Measurements from ENCODE around the gene LRMDA. TPM values are rescaled to one million over a fixed set of nuclear protein-coding genes. Genes with fewer than 3 reads are reported as not detected.

LRMDA gene
- total RNA-seq, 1 experiment from 2014 or later = 4.8 TPM

- ChIA-PET POLR2A (no interaction called here), RAD21 (ENCODE audit: low non-redundant PET in 1 of 2, low total read pairs in 2 of 2, uncharacterized antibody in 2 of 2, unreplicated experiment in 2 of 2) (no interaction called here), CTCF (interaction anchor here (1.2 to 3.0 kb wide), 3 partner anchors 10 to 266 kb away, joined by 3 to 17 read pairs (median 4); no protein-coding TSS in a partner anchor)
- Histone ChIP-seq H3K79me2 (ENCODE audit: insufficient read depth, low read length) (no peaks in the 10 kb centered on the region), H3K4me2 (ENCODE audit: low read length) (no peak overlapping the region), H2AFZ (ENCODE audit: low read depth, low read length, poor library complexity, severe bottlenecking) (no peak overlapping the region), H3K4me1 (ENCODE audit: control insufficient read depth in 1 of 2, insufficient read depth in 2 of 2, low read length in 2 of 2) (no peaks in the 10 kb centered on the region), H4K20me1 (ENCODE audit: insufficient read depth) (no peaks in the 10 kb centered on the region), H3K27ac (ENCODE audit: low read depth, low read length) (no peak overlapping the region), H3K9ac (ENCODE audit: low read length) (no peak overlapping the region), H3K36me3 (ENCODE audit: control insufficient read depth in 1 of 2, insufficient read depth in 2 of 2, low read length in 2 of 2) (no peaks in the 10 kb centered on the region), H3K4me3 (replicated peaks in 1 of 2; ENCODE audit: low read depth in 1 of 2, low read length in 2 of 2) (no peak overlapping the region), H3K9me3 (ENCODE audit: control insufficient read depth in 1 of 2, insufficient read depth in 1 of 2, low read depth in 1 of 2, low read length in 2 of 2) (no peaks in the 10 kb centered on the region), H3K27me3 (ENCODE audit: insufficient read depth, low read length) (peaks cover 14% of the 10 kb centered on the region; the same call in 1 of the 2 replicates), H3K9me2 (ENCODE audit: insufficient read depth) (no peaks in the 10 kb centered on the region)
- no TSS peak for BruUV-seq (replicated peaks)
- ATAC-seq (no peak), DNase-seq (ENCODE audit: low read depth, low spot score) (no peak)
- no peak for TF ChIP-seq CBX3 (IDR thresholded peaks at IDR 0.05; ENCODE audit: low read depth)
- peak in 2 of 3 experiments; percentile 16 to 21; a peak in 3 of 6 replicates for TF ChIP-seq CTCF (IDR thresholded peaks at IDR 0.05 in 2 of 3, conservative IDR thresholded peaks at IDR 0.05 in 1 of 3; ENCODE audit: borderline replicate concordance in 1 of 3, insufficient read depth in 1 of 3, low read depth in 2 of 3, low read length in 2 of 3)
- TF ChIP-seq FOSL1 (IDR thresholded peaks at IDR 0.05; ENCODE audit: low read depth) = no peak
- TF ChIP-seq RAD21 (IDR thresholded peaks at IDR 0.05; ENCODE audit: low read depth) = peak; percentile 41
- no peak for TF ChIP-seq ELF1 (IDR thresholded peaks at IDR 0.05; ENCODE audit: borderline replicate concordance, low read depth)
- intact Hi-C loops (cut with micrococcal nuclease) = loop anchor here (2.0 to 5.0 kb wide), 3 partner anchors 265 to 1065 kb away; partner anchors contain the start of gene COMTD1
These were observed 870.5 kb downstream of the LRMDA start for GRCh38 chr10:76301950-76302349.

GRCh38 chr10:76302481-76302880 lies 871.1 kb downstream of the LRMDA start:
- no peaks in the 10 kb centered on the region for H3K9me3 ChIP-seq (ENCODE audit: control insufficient read depth in 1 of 2, insufficient read depth in 1 of 2, low read depth in 1 of 2, low read length in 2 of 2)
- ChIA-PET CTCF (interaction anchor here (0.7 to 3.0 kb wide), 8 partner anchors 10 to 1072 kb away, joined by 3 to 17 read pairs (median 7); partner anchors contain the start of gene ZNF503), RAD21 (ENCODE audit: low non-redundant PET in 1 of 2, low total read pairs in 2 of 2, uncharacterized antibody in 2 of 2, unreplicated experiment in 2 of 2) (no interaction called here), POLR2A (no interaction called here)
- no peaks in the 10 kb centered on the region for H3K79me2 ChIP-seq (ENCODE audit: insufficient read depth, low read length)
- H4K20me1 ChIP-seq (ENCODE audit: insufficient read depth) = no peaks in the 10 kb centered on the region
- no peak for DNase-seq (ENCODE audit: low read depth, low spot score)
- H3K9ac ChIP-seq (ENCODE audit: low read length) = no peak overlapping the region
- no peaks in the 10 kb centered on the region for H3K4me1 ChIP-seq (ENCODE audit: control insufficient read depth in 1 of 2, insufficient read depth in 2 of 2, low read length in 2 of 2)
- H3K4me2 ChIP-seq (ENCODE audit: low read length) = no peak overlapping the region
- no peaks in the 10 kb centered on the region for H3K9me2 ChIP-seq (ENCODE audit: insufficient read depth)
- intact Hi-C loops (cut with micrococcal nuclease) = loop anchor here (2.0 to 5.0 kb wide), 3 partner anchors 266 to 1065 kb away; partner anchors contain the start of gene COMTD1
- no peak for ATAC-seq
- BruUV-seq (replicated peaks) = no TSS peak
- no peak overlapping the region for H2AFZ ChIP-seq (ENCODE audit: low read depth, low read length, poor library complexity, severe bottlenecking)
- peaks cover 14% of the 10 kb centered on the region; the same call in 1 of the 2 replicates for H3K27me3 ChIP-seq (ENCODE audit: insufficient read depth, low read length)
- no peak overlapping the region for H3K4me3 ChIP-seq (replicated peaks in 1 of 2; ENCODE audit: low read depth in 1 of 2, low read length in 2 of 2)
- H3K27ac ChIP-seq (ENCODE audit: low read depth, low read length) = no peak overlapping the region
- no peaks in the 10 kb centered on the region for H3K36me3 ChIP-seq (ENCODE audit: control insufficient read depth in 1 of 2, insufficient read depth in 2 of 2, low read length in 2 of 2)
- TF ChIP-seq ZBTB33 (IDR thresholded peaks at IDR 0.05; ENCODE audit: extremely low read depth, insufficient replicate concordance, low read length) (no peak), ZFX (IDR thresholded peaks at IDR 0.05) (no peak), MAX (IDR thresholded peaks at IDR 0.05) (no peak), JUND (IDR thresholded peaks at IDR 0.05) (no peak), CTCF (IDR thresholded peaks at IDR 0.05 in 2 of 3, conservative IDR thresholded peaks at IDR 0.05 in 1 of 3; ENCODE audit: borderline replicate concordance in 1 of 3, insufficient read depth in 1 of 3, low read depth in 2 of 3, low read length in 2 of 3) (no peak), ATF3 (IDR thresholded peaks at IDR 0.05) (no peak), TCF7L2 (IDR thresholded peaks at IDR 0.05; ENCODE audit: borderline replicate concordance, extremely low read depth, insufficient read depth, insufficient read length) (no peak), EZH2phosphoT487 (IDR thresholded peaks at IDR 0.05; ENCODE audit: borderline replicate concordance) (no peak), SP1 (IDR thresholded peaks at IDR 0.05; ENCODE audit: low read depth) (no peak), CBX3 (IDR thresholded peaks at IDR 0.05; ENCODE audit: low read depth) (no peak)

Measured in HCT116 (cell line).